NCI-H524 treated with DMSO at 0.1 percent for 48 hours (cell line): ENCODE data around the gene CD3G.

Source experiments
- DNase-seq: peaks from one replicate; lab custom pipeline; 2025; lab: John Stamatoyannopoulos, UW

CD3G gene

DNA sequence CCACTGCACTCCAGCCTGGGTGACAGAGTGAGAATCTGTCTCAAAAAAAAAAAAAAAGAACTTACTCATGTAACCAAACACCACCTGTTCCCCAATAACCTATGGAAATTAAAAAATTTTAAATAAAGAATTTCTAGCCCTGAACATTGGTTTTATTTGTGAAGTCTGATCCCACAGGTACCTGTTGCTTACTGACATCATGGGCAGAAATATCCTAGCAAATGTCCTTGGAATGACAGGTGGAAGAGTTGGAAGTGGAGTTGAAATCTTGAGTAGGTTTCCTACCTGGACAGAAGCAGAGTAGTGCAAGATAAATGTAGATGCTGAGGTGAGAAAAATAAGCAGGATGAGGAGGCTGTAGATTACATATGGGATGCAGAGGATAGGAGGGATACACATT is 18.9 kb upstream of the CD3G start:
- no peak for DNase-seq

DNA sequence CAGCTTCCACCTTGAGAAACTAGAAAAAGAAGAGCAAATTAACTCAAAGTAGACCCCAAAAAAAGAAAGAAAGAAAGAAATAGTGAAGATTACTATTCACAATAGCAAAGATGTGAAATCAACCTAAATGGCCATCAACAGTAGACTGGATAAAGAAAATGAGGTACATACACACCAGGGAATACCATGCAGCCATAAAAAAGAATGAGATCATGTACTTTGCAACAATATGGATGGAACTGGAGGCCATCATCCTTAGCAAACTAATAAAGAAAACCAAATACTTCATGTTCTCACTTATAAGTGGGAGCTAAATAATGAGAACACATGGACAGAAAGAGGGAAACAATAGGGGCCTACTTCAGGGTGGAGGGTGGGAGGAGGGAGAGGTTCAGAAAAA is 15.4 kb upstream of the CD3G start:
- no peak for DNase-seq

DNA sequence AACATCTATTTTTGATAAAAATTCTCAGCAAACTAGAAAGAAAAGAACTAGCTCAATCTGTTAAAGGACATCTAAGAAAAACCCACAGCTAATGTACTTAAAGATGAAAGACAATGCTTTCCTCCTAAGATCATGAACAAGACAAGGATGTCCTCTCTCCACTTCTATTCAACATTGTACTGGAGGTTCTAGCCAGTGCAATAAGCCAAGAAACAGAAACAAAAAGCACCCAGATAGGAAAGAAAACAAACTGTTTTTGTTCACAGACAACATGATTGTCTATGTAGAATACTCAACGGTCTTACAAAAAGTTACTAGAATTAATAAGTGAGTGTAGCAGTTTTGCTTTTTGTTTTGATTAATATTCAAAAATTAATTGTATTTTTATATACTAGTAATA is 9.4 kb upstream of the CD3G start:
- no peak for DNase-seq

DNA sequence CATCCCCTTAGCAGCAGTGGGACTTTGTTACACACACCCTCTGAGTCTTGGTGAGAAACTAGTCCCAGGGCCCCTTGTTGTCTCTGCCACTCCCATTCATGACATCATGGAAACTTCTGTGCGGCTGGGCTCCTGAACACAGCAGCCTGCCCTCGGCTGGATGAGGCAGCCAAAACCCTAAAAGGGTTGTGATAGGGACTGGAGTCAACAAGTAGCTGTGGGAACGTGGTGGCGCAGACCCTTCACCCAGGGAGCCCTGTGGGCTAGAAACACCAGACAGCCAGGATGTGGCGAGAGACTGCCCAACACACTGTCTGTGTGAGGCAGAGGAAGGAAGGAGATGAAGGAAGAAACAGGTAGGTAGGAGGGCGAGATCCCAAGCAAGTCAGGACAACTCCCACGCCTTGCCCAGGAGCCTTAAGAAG is 5.5 kb upstream of the CD3G start:
- DNase-seq = no peak

DNA sequence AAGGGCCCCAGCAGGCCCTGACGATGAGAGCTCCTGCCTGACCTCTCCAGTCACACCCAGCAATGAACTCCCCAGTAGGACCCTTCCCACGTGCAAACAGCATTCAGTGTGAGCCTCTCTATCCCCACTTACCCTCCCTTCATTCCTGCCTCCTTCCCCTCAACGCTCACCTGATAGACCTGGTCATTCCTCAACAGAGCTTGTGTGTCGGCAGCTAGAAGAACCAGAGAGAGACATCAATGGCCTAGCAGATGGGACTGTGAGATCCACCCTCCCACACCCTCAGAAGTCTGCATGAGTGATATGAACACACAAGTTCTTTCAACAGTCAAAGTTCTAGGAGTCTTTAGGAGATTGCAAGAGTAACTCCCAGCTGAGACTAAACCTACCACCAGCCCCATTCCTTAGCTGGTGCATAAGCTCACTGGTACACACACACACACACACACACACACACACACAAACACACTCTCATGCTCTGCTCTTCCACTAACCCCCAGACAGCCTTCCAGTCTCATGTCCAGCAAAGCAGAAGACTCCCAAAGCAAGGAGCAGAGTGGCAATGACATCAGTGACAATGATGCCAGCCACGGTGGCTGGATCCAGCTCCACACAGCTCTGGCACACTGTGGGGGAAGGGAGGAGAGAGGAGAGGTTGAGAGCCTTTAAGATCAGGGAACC is 4.7 kb upstream of the CD3G start:
- DNase-seq = no peak

DNA sequence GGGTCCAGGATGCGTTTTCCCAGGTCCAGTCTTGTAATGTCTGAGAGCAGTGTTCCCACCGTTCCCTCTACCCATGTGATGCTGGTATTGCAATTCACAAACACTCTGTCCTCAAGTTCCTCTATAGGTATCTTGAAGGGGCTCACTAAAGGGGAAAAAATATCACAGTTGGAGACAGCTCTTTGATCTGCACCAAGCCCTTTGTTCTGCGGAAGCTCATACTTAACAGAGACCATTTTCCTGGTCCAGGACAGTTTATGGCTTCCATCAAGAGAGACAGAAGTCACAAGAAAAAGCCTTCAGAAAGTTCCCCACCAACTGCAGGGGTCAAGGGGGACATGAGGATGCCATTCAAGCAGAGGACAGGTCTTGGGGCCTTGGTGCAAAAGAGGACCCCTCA is 3.7 kb upstream of the CD3G start:
- no peak for DNase-seq

DNA sequence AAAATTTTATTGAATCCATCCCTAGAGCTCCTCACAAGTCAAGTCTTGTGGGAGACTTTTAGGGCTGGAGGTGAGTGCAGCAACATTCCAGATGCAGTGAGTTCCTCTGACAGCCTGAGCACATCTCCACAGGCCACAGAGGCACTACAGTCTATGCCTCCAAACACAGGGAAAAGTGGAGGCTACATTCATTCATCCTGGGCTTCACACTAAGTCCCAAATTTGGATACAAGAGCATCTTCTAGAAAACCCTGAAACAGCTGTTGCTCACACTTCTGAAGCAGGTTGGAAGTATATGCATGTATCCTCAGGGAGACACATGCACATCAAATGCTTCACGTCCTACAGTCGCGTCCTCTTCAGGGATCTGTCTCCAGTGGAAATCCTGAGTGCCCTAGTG is 2.9 kb upstream of the CD3G start:
- DNase-seq = no peak

DNA sequence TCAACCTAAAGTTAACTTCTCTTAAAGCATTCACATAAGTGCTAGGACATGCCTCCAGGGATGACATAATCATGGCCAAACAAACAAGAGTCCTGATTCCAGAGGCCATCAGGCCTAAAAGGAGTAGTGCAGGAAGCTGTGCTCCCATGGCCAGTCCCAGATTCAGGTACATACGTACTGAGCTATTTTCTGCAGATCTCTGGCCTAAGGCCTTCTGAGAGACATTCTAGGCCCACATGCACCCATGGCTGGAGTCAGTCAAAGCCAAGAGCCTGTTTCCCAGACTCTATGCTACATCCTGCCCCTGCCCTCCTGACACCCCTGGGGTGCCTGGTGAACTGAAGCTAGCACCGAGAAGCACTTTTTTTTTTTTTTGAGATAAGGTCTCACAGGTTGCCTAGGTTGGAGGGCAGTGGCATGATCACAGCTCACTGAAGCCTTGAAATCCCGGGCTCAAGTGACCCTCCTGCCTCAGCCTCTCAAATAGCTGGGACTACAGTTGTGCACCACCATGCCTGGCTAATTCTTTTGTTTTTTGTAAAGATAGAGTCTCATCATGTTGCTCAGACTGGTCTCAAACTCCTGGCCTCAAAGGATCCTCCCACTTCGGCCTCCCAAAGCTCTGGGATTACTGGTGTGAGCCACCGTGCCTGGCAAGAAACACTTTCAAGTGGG is 2.2 kb upstream of the CD3G start:
- DNase-seq = no peak

DNA sequence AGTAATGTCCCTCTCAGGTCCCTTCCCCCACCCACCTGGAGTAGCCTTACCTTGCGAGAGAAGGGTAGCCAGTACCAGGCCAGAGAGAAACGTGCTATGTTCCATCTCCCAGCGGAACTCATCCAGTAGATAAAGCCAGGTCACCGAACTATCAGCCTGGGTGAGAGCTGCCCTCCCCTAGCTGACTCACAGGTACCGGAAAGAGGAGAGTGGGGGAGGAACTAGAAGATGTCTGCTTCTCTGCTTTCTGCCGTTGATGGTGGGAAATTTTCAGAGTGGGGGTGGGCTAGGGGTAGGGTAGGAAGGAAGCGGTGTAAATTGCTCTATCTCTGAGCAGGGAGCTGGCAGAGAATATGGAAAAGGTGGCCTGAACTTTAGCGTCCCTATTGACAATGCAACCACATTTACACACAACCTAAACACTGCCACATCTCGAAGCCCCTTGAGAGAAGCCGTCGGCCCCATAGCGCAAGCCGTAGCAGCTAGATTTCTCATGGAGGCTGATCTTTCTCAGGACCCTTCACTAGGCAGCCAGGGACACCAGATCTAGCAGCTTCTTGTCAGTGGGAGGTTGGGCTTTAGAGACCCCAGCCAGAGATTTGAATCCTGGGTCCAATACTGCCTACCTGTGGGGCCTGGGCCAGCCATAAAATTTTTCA is 1.5 kb upstream of the CD3G start, which contains the start of gene CD3D:
Gene CD3D, minus strand, starts transcription at position 203 of the 659 bp plus-strand sequence. Its CDS starts 98 bp downstream, at position 105.
- DNase-seq = no peak

DNA sequence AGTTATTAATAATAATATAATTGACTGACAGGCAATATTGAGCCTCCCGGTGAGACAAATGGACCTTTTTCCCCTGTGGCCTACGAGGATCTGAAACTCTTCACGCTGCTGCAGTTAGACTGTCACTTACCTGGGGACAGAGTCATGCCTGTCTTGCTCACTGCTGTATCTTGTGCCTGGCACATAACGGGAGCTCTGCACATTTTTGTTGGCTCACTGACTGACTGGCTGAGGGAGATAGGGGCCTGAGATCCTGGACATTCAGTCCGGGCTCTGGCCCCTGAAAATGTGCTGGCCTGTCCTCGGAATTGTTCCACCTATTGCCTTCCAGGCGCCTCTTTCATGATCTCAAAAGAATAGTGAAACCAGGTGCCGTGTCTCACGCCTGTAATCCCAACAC is 896 bp upstream of the CD3G start:
- no peak for DNase-seq

DNA sequence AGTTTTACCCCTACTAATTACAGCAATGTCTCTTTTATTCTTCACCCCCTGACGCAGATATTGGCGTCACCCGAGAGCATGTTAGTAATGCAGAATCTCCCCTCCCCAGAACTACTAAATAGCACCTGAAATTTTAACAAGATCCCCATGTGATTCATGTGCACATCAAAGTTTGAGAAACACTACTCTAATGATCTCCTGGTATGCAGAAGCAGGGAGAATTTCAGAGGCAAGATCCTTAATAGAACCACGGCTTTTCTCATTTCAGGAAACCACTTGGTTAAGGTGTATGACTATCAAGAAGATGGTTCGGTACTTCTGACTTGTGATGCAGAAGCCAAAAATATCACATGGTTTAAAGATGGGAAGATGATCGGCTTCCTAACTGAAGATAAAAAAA is 5.3 kb downstream of the CD3G start:
- DNase-seq = no peak

DNA sequence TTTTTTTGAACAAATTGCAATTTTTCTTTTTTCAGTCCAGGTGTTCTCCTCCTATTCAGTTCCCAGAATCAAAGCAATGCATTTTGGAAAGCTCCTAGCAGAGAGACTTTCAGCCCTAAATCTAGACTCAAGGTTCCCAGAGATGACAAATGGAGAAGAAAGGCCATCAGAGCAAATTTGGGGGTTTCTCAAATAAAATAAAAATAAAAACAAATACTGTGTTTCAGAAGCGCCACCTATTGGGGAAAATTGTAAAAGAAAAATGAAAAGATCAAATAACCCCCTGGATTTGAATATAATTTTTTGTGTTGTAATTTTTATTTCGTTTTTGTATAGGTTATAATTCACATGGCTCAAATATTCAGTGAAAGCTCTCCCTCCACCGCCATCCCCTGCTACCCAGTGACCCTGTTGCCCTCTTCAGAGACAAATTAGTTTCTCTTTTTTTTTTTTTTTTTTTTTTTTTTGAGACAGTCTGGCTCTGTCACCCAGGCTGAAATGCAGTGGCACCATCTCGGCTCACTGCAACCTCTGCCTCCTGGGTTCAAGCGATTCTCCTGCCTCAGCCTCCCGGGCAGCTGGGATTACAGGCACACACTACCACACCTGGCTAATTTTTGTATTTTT is 9.1 kb downstream of the CD3G start:
- no peak for DNase-seq

DNA sequence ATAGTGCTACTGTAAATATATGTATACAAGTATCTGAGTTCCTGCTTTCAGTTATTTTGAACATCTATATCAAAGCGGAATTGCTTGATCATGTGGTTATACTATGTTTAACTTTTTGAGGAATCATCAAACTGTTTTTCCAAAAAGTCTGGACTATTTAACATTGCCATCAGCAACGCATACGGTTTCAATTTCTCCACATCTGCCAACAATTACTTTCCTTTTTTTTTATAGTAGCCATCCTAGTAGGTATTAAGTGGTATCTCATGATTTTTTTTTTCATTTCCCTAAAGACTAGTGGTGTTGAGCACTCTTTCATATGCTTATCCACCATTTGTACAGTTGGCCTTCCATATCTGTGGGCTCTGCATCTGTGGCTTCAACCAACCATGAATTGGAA is 13.9 kb downstream of the CD3G start:
- no peak for DNase-seq

DNA sequence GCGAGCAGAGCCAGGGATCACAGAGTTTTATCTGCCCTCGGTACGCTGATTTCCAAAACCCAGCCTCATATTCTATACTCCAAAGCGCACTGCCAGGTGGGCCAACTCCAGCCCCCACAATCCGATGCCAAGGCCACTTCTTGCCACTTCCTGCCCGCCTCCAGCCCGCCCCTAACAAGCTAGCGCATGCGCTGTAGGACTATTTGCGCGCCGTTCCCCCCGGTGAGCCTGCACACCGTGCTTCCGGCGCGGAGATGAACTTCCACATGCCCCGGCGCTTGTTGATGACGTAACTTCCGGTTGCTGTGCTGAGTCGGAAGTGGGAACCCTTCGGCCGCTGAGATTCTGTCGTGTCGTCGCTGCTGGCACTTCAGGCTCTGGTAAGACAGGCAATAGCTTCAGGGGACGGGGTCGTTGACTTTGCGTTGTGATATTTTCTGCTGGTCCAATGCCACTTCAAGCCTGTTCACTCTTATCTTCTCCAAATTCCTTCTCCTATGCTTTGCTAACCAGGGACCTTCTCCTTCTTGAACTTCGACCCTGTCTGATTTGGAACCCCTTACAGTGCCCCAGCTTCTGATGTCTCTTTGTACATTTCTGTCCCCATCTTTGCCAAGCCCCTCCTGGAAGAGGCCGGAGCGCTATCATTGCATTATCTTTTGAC is 15.3 kb downstream of the CD3G start, which contains the start of gene UBE4A:
Gene UBE4A, plus strand, starts transcription at position 306 of the 664 bp plus-strand sequence. CDS start 5,481 bp downstream, outside the sequence.
- DNase-seq = peak; percentile 60

DNA sequence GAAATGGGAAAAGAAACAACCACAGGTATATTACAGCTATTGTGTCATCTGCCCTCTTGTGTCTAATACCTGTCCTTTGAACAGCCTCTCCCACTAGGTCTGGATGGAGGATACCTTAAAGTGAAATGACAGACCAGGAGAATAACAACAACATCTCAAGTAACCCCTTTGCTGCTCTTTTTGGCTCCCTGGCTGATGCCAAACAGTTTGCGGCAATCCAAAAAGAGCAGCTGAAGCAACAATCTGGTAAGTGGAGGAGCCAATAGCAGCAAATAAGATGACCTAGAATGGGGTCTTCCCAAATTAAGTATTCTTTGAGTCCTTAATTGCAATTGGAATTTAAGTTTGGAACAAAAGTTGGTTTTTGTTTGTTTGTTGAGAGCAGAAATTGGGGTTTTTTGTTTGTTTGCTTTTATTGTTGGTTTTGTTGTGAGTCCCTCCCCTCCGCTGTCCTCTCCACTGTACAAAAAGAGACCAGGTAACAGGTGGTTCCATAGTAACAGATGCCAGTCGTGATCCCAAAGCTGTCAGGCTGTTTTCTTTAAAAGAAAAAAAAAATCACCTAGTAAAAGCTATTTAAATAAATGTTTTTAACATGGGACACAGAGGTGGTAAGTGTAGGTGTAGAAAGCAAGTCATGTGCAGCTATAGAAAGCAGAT is 20.9 kb downstream of the CD3G start:
- DNase-seq = no peak

DNA sequence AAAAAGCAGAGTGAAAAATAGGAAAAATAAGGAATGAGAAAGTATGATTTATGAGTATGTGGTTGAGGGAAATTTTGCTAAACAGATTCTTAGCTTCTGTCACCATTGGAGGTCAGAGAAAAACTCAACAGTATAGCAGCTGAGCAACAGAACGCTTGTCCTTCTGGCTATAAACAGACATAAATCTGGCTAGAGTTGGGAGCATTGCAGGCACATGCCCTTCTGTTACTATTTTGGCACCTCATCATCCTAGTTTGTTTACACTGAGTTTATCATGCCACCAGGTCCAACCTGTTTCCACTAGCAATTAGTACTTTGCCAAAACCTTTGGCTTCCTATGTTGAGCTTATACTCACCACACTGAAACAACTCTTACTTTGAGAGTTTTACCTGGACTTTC is 22.1 kb downstream of the CD3G start:
- no peak for DNase-seq

DNA sequence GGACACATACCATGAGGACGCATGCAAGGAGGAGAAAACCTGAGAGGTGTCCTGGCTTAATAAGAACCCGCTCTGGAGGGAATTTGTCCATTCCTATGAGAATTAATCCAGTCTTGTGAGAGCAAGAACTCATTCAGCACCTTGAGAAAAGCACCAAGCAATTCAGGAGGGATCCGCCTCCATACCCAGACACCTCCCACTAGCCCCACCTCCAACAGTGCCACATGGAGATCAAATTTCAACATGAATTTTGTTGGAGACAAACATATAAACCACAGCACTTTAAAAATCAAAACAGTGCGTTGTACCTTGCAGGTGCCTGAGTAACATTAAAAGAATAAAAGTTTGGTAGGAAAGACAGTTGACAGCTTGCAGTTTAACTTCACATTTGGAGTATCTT is 26.6 kb downstream of the CD3G start:
- no peak for DNase-seq

DNA sequence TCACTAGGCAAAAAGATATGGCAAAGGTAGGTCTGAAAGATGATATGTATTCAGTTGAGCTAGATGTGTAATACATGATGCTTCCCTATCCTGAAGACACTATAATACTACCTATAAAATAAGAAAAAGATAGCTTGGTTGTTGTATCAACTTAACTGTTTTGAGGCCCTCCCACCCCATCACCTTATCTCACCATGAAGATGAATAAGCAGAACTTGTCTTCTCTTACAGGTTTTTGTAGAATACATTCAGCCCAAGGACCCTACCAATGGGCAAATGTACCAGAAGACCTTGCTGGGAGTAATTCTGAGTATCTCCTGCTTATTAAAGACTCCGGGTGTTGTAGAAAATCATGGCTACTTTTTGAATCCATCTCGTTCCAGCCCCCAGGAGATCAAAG is 29.1 kb downstream of the CD3G start:
- DNase-seq = no peak

DNA sequence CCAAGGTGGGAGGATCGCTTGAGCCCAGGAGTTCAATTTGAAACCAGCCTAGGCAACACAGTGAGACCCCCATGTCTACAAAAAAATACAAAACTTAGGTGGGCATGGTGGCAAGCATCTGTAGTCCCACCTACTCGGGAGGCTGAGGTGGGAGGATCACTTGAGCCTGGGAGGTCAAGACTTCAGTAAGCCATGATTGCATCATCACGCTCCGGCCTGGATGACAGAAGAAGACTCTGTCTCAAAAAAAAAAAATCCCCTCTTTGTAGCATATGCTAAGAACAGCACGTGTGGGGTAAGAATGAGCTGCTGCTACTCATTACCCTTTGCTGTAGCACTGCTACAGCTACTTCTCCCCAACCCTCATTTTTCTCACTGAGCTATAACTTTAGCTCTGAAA is 29.7 kb downstream of the CD3G start:
- DNase-seq = no peak

DNA sequence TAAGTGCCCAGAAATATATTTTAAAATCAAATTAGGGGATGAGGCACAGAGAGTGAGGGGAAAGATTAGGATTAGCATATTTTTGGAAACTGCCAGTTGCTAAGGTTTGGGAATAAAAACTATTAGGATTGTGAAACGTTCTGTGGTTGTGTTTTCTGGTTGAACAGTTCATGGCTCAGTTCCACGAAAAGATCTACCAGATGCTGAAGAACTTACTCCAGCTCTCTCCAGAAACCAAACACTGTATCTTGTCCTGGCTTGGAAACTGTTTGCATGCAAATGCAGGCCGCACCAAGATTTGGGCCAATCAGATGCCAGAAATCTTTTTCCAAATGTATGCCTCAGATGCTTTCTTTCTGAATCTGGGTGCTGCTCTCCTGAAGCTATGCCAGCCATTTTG is 30.6 kb downstream of the CD3G start:
- DNase-seq = no peak

DNA sequence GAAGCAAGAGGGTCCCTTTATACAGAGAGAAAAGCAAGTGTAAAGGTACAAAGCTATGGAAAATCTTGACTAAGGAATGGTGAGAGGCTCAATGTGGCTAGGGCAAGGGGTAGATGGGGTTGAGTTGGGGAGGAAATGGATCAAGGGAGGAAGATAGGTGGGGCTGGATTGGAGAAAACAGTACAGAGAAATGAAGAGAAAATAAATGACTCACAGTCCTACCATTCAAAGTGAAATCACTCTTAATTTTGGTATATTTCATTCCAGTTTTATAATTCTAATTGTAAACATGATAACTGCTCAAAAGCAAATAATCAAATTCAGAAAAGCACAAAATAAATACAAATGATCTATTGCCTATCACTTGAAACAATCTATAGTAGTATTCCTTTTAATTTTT is 31.8 kb downstream of the CD3G start:
- DNase-seq = no peak

DNA sequence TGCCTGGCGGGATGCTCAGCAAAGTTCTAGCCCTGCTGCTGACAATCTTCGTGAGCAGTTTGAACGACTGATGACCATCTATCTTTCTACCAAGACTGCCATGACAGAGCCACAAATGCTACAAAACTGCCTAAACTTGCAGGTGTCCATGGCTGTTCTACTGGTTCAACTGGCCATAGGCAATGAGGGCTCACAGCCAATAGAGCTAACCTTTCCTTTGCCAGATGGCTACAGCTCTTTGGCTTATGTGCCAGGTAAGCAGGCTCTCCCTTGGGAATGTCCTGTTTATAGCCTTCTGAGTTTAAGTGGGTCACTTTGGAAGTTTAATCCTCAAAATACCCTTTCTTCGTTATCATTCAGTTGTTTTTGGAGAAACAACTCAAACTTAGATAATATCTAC is 35.4 kb downstream of the CD3G start:
- DNase-seq = no peak
